Osteoblast (primary cell): ENCODE results near the gene MBTPS1. TPM values are rescaled to one million over a fixed set of nuclear protein-coding genes. Genes with fewer than 3 reads are reported as not detected.

Source experiments
- DNase-seq: peaks from one replicate; pipeline ENCODE4 v3.0.0; 2011; ENCODE audit warnings: low spot score, mixed read lengths; ENCODE audit not compliant: insufficient read length; ENCODE audit errors: missing footprints
- H2AFZ ChIP-seq: 2 replicates; pipeline ENCODE4 v1.6.0; 2011; ENCODE audit warnings: mild to moderate bottlenecking, low read length
- H3K27ac ChIP-seq: 2 replicates; pipeline ENCODE4 v1.5.1; 2011; ENCODE audit warnings: mild to moderate bottlenecking, low read depth, low read length, moderate library complexity
- H3K27me3 ChIP-seq: 2 replicates; pipeline ENCODE4 v1.6.0; 2012; ENCODE audit warnings: mild to moderate bottlenecking, control low read depth, inconsistent platforms, low read length, moderate library complexity; ENCODE audit not compliant: insufficient read depth
- H3K36me3 ChIP-seq: 2 replicates; pipeline ENCODE4 v1.5.1; 2011; ENCODE audit warnings: mild to moderate bottlenecking, low read length, control low read depth, moderate library complexity; ENCODE audit not compliant: insufficient read depth
- H3K4me1 ChIP-seq: 2 replicates; pipeline ENCODE4 v1.5.1; 2011; ENCODE audit warnings: mild to moderate bottlenecking, low read length, control low read depth, moderate library complexity; ENCODE audit not compliant: insufficient read depth
- H3K4me2 ChIP-seq: 2 replicates; pipeline ENCODE4 v1.6.0; 2011; ENCODE audit warnings: mild to moderate bottlenecking, low read length; ENCODE audit not compliant: insufficient read depth
- H3K4me3 ChIP-seq: fragments of 200-600 bp; sonication (generic); 3 replicates; pipeline ENCODE4 v1.5.1; 2012; ENCODE audit warnings: mild to moderate bottlenecking, low read length, inconsistent platforms; ENCODE audit not compliant: insufficient read depth
- H3K79me2 ChIP-seq: 2 replicates; pipeline ENCODE4 v1.6.0; 2012; ENCODE audit warnings: mild to moderate bottlenecking, low read length, control low read depth, inconsistent platforms; ENCODE audit not compliant: insufficient read depth
- H3K9me3 ChIP-seq: 2 replicates; pipeline ENCODE4 v1.5.1; 2011; ENCODE audit warnings: low read depth, low read length, control low read depth
- H4K20me1 ChIP-seq: 2 replicates; pipeline ENCODE4 v1.6.0; 2012; ENCODE audit warnings: mild to moderate bottlenecking, low read length, control low read depth; ENCODE audit not compliant: insufficient read depth
- CTCF ChIP-seq: IDR thresholded peaks from 2 replicates; pipeline ENCODE4 v1.5.1; 2011; ENCODE audit warnings: mild to moderate bottlenecking, low read depth, low read length, moderate library complexity; ENCODE audit errors: extremely low read depth
- total RNA-seq: library from RNA; depleted of rRNA; stranded (reverse); fragments of >200 nt; gene quantifications from 2 replicates; pipeline ENCODE4 v1.2.3, GENCODE V29; 2012

Gene MBTPS1
- total RNA-seq, 1 donor = 114 TPM

- Histone ChIP-seq H3K4me2 (no peak overlapping the region), H3K36me3 (peaks cover 66% of the 10 kb centered on the region)
These were observed 47.2 kb downstream of the MBTPS1 start for GRCh38 chr16:84069540-84069939.

DNA sequence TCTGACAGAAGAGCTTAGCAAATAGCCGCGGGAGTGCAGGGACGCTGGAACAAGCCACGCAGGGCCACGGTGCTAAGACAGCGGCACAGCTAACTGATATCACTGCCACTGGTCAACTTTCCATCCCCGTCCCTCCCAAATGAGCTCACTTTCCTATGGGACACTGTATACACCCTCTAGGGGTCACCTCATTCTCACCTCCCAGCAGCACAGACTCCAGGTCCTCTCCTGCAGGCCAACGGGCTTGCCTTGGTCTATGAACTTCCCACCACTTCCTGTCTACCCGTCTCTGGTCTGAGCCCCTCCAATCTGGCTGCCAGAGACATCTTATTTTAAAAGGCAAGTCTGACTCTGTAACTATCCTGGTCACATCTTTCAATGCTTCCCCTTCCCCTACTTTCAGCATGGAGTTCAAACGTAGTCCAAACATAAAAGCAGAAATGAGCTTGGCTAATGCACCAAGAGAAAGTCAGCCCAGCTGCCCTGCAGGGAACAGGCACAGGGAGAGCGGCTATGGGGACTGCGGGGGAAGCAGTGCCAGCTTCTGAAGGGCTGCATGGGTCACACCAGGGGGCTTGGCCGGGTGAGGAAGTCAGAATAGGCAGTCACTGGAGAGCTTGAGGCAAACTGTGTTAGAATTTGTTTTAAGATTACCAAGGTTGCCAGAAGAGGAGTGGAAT is 47.8 kb downstream of the MBTPS1 start:
- Histone ChIP-seq H3K4me3 (no peak overlapping the region), H3K27me3 (no peaks in the 10 kb centered on the region), H3K9me3 (no peaks in the 10 kb centered on the region), H3K4me2 (no peak overlapping the region), H3K36me3 (peaks cover 67% of the 10 kb centered on the region), H2AFZ (no peak overlapping the region), H3K4me1 (no peaks in the 10 kb centered on the region), H3K79me2 (no peaks in the 10 kb centered on the region), H3K27ac (no peak overlapping the region), H4K20me1 (no peaks in the 10 kb centered on the region)
- no peak for TF ChIP-seq CTCF
- no peak for DNase-seq

More at GRCh38 chr16:84069540-84069939, 47.2 kb downstream of the MBTPS1 start:
- Histone ChIP-seq H3K27me3 (no peaks in the 10 kb centered on the region), H4K20me1 (peaks cover 2% of the 10 kb centered on the region), H3K27ac (no peak overlapping the region), H3K4me3 (no peak overlapping the region), H2AFZ (no peak overlapping the region), H3K9me3 (no peaks in the 10 kb centered on the region), H3K79me2 (no peaks in the 10 kb centered on the region), H3K4me1 (no peaks in the 10 kb centered on the region)
- no peak for DNase-seq
- no peak for TF ChIP-seq CTCF

DNA sequence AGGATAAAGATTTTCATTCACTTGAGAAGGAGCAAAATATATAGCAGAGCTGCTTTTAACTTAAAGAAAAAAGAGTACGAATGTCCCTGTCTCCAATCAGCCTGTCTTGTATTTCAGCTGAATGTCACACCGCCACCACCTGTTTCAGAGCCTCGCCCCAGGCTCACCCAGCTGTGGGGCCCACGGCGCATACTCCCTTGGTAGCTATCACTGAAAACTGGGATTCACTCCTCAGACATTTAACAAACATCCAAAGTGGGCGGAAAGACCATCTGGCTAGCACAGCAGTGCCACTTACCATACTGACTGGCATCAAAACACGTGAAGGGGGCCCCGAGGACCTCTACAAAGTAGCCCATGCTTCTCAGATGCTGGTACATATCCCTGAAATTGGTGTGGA is 48.7 kb downstream of the MBTPS1 start:
- H3K4me1 ChIP-seq = no peaks in the 10 kb centered on the region
- H2AFZ ChIP-seq = no peak overlapping the region
- no peaks in the 10 kb centered on the region for H3K27me3 ChIP-seq
- no peak overlapping the region for H3K4me3 ChIP-seq
- no peaks in the 10 kb centered on the region for H3K79me2 ChIP-seq
- H4K20me1 ChIP-seq = no peaks in the 10 kb centered on the region
- TF ChIP-seq CTCF = no peak
- peaks cover 63% of the 10 kb centered on the region for H3K36me3 ChIP-seq
- peak; percentile 29 for DNase-seq
- no peak overlapping the region for H3K4me2 ChIP-seq
- no peak overlapping the region for H3K27ac ChIP-seq
- H3K9me3 ChIP-seq = no peaks in the 10 kb centered on the region

DNA sequence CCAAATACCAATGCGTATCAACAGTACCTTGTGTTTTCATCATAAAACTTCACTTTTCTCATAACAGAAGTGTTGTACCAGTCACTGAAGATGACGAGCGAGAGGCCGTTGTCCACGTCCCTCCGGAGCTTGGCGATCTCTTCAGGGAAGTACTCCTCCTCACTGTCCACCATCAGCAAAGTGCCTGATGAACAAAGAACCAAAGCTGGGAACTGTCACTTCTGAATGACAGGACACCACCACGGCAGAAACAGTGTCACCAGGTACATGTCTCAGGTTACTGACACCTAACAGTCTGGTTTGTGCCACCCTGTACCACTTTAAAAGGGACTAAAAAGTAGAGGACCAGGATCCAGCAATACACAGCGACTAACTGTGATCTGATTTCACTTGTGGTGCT is 49.1 kb downstream of the MBTPS1 start:
- no peak overlapping the region for H3K4me2 ChIP-seq
- H3K36me3 ChIP-seq = peaks cover 60% of the 10 kb centered on the region
- H3K27me3 ChIP-seq = no peaks in the 10 kb centered on the region
- H3K79me2 ChIP-seq = no peaks in the 10 kb centered on the region
- H3K4me3 ChIP-seq = no peak overlapping the region
- no peak for TF ChIP-seq CTCF
- no peaks in the 10 kb centered on the region for H3K4me1 ChIP-seq
- H3K9me3 ChIP-seq = no peaks in the 10 kb centered on the region
- DNase-seq = no peak
- H2AFZ ChIP-seq = no peak overlapping the region
- H4K20me1 ChIP-seq = peaks cover under 1% of the 10 kb centered on the region
- H3K27ac ChIP-seq = no peak overlapping the region
